HG03457 (cell line): ENCODE measurements around the gene HDGFL2.
A peak's percentile ranks its signal among the peaks of the same experiment; 100 is the strongest.

Experiments
- ATAC-seq: cut with Tn5 transposase; IDR thresholded peaks from one replicate; pipeline ENCODE4 v1.9.1; 2021; ENCODE audit warnings: moderate number of reproducible peaks; ENCODE audit not compliant: unreplicated experiment

The HDGFL2 gene

DNA sequence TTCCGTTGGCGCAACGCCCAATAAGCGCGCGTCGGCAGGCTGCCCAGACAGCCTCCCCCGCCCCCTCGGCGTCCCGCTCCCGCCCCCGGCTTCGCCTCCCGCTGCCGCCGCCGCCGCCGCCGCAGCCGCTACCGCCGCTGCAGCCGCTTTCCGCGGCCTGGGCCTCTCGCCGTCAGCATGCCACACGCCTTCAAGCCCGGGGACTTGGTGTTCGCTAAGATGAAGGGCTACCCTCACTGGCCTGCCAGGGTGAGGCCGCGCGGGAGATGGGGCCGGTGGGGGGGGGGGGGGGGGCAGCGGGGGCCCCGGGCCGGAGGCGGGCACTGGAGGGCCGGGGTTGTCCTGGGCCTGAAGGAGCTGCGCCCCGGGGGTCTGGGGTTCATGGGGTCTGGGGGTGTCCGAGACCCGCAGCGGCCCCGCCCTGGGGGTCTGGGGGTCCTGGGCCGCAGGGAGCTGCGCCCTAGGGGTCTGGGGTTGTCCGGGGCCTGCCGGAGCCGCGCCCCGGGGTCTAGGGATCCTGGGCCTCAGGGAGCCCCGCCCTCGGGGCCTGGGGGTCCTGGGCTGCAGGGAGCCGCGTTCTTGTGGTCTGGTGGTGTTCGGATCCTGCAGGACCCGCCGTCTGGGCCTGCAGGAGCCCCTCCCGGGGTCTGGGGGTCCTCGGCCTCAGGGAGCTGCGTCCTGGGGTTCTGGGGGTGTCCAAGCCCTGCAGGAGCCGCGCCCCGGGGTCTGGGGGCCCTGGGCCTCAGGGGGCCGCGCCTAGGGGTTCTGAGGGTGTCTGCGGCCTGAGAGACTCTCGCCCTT is at the start of gene HDGFL2:
Gene HDGFL2, plus strand, starts transcription at position 124 of the 801 bp plus-strand sequence. Its CDS starts 54 bp downstream, at position 178.
- peak; percentile 8 for ATAC-seq

DNA sequence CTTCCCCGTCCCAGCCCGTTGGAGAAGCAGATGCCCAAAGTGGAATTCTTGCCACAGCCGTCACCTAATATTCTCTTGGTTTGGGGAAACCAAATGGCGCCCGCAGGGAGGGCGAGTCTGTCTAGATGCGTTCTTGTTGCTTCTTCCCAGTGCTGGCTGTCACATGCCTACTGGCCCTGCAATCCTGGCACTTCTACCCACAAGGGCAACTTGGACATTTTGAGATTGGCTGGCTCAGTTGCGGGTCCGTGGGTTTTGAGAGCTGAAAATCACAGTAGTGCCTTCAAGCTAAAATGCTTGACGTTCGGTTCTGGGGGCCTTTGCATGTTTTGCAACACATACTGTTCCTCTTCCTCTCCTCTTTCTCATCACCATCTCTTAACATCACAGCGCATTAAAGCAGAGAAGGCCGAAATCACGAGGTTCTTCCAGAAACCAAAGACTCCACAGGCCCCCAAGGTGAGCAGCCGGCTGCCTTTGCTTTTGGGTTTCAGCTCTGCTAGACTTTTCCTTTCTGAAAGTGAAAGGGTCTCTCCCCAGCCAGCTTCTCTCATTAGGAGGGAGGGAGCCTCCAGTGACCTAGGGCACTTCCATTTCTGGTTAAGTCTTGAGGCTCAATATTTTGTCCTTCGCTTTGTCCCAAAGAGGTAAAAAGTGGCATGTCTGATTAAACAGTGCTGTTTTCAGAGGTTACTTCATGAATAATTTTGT is 48.5 kb upstream of the HDGFL2 start:
- ATAC-seq, result no peak

DNA sequence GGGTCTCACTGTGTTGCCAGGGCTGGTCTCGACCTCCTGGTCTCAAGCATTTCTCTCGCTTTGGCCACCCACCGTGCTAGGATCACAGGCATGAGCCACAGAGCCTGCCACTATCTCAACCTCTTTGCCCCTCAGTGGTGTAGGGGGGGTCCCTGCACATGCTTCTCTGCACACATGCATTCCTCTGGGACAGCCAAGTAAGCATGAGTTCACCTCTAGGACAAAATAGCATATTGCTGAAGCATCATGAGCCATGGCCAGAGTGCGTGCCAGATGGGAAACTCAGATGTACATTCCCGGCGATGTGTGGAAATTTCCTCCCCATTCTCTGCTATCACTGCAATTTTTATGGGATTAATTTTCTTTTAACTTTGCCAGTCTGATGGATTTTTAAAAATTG is 46.6 kb upstream of the HDGFL2 start:
- ATAC-seq, result no peak

DNA sequence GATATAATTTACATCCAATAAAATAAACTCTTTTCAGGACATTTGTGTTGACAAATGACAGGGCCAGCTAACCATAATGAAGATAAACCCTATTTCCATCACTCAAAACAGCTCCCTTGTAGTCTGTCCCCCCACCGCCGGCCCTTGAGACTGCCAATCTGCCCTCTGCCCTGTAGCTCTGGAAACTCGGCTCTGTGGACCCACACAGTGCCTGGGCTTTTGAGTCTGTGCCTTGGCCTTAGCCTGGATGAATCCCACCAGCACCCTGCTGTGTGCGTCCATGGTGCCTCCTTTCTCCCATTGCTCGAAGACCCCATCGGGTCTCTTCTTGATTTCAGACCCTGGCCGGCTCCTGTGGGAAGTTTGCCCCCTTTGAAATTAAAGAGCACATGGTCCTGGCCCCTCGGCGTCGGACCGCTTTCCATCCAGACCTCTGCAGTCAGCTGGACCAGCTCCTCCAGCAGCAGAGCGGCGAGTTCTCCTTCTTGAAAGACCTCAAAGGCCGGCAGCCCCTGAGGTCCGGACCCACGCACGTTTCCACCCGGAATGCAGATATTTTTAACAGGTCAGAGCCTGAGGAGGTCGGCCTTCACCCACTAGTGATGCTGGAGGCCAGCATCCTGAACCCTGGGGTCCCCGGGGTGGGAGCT is 43.6 kb upstream of the HDGFL2 start:
- ATAC-seq, result no peak

DNA sequence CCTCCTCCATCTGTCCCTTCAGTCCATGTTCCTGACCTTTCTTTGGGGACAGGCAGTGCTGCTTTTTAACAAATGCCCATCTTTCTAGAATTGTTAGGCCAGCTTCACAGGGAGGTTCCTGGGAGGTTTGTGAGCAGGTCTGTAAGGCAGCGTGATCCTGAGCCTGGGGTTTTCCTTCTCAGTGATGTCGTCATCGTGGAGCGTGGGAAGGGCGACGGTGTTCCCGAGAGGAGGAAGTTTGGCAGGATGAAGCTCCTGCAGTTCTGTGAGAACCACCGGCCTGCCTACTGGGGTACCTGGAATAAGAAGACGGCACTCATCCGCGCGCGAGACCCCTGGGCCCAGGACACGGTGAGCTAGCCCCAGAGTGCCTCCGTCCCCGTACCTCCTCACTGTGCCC is 42.8 kb upstream of the HDGFL2 start:
- no peak for ATAC-seq

GRCh38 chr19:4429771-4430171 is 42.3 kb upstream of the HDGFL2 start:
- no peak for ATAC-seq

GRCh38 chr19:4430760-4431159 is 41.3 kb upstream of the HDGFL2 start:
- ATAC-seq, result no peak

DNA sequence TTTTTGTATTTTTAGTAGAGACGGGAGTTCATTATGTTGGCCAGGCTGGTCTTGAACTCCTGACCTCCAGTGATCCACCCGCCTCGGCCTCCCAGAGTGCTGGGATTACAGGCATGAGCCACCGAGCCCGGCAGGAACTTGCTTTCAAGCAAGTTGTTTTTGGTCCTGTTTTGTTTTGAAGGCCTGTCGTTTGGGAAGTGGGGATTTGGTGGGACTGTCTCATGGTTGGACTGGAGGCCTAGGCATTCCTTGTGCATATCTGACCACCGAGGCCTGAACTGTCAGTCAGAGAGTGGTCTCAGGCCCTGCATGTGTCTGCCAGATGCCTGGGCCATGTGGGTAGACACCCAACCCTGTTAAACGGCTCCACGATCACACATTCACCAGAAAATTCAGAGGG is 40.8 kb upstream of the HDGFL2 start:
- no peak for ATAC-seq

- ATAC-seq, result no peak
These were observed 40.1 kb upstream of the HDGFL2 start for GRCh38 chr19:4431808-4432674.

GRCh38 chr19:4432918-4433506 is 39.1 kb upstream of the HDGFL2 start:
- no peak for ATAC-seq

DNA sequence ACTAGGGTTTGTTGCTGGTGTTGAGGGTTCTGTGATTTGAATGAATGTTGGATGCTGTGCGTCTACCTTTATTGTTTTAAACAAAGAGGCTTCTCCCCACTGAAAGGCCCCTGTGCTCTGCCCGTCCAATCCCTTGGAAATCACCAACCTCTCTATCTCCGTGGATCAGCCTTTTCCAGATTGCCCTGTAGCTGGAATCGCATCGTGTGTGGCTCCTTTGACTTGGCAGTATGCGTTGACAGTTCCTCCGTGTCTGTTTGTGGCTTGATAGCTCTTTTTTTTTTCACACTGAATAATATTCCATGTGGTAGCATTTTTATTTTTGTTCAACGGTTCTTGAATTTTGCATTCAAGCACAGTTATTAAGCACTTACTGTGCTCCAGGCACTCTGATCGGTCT is 37.7 kb upstream of the HDGFL2 start:
- no peak for ATAC-seq

DNA sequence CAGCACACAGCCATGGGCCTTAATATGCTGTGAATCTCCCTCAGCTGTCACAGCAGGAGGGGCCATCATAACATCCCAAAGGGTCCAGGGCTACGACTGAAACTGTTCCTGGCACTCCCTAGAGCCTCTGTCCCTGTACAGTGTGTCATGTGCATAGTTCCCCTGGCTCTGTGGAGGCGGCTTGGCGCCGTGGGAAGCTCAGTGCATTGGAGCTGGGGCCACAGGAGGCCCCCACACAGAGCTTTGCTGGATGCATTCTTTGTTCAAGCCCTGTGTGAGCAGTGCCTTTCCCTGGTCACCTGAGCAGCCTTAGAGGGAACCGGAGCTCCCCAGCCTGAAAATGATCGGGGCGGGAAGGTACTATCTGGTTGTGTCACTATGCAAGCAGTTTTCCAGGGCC is 35.9 kb upstream of the HDGFL2 start:
- ATAC-seq, result no peak

DNA sequence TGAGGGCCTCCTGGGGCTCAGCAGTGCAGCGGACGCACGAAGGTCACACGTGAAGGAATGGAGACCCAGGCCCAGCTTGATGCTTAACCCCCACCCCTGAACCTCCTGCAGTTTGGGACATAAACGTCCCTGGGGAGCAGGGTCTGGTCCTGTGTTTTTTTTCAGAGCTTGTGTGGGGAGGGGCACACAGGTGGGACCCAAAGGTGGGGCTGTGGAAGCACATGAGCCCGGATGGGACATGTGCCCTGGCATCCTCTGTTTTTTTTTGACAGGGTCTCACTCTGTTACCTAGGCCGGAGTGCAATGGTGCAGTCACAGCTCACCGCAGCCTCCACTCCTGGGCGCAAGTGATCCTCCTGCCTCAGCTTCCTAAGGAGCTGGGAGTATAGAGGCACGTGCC is 35.0 kb upstream of the HDGFL2 start:
- ATAC-seq, result no peak

- ATAC-seq, result no peak
These were observed 32.9 kb upstream of the HDGFL2 start for GRCh38 chr19:4439243-4439642.

DNA sequence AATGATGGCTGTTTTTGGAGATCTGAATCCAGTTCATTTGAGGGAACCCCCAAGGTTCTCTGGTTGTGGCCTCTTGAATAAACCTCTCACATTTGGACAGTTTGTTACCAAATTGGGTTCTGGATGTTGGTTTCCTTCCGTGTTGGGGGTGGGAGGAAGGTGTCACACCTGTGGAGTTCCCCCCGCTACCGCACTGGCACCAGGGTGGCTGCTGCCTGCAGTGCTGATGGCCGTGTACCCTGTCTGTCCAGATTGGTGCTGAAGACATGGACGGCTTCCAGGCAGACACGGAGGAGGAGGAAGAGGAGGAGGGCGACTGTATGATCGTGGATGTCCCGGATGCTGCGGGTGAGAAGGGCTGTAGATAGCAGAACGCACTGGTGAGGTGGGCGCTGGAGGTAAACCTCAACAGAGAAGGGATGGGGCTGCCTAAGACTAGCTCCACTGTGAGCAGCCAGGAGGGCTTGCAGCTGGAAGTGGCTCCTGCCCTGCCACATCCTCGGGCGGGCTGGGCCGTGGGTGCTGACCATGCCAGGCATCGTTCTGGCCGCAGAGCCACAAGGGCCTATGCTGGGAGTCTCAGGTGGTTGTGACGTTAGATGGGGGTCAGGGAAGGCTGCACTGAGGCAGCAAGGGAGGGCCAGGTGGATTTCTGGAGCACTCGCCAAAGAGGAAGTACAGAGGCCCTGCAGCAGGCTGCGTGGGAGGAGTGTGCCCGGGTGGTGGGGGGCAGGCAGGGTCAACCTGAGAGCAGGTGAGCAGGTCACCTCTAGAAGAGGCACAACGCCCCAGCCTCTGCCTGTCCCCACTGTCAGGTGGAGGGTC is 29.9 kb upstream of the HDGFL2 start:
- no peak for ATAC-seq

DNA sequence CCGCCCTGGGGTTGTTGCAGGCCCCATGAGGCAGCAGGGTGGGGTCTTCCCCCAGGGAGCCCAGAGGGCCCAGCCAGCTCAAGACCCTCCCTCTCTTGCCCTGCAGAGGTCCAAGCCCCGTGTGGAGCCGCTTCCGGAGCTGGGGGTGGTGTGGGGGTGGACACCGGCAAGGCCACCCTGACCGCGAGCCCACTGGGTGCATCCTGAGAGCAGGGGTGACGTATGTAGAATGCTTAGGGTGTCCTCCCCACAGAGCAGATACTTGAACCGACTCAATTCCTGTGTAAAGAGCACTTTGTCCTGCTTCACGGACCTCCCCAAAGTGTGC is 29.3 kb upstream of the HDGFL2 start:
- no peak for ATAC-seq

GRCh38 chr19:4443188-4443587 is 28.9 kb upstream of the HDGFL2 start:
- ATAC-seq, result no peak

GRCh38 chr19:4443966-4444764 is 27.9 kb upstream of the HDGFL2 start:
- no peak for ATAC-seq
